LNCaP clone FGC (cell line): ENCODE results near the gene ZNF511.
"Not testable (repeated sequence)": the region's sequence is repeated elsewhere in the genome, so short reads cannot be mapped to it uniquely, and the experiment has no call there.

Experiments used
- DNase-seq: peaks from one replicate; pipeline ENCODE4 v3.0.0-alpha.2; 2011; ENCODE audit warnings: low read depth
- H3K4me3 ChIP-seq: 2 replicates; pipeline ENCODE4 v1.5.1; 2011; ENCODE audit warnings: mild to moderate bottlenecking, low read depth, low read length, control low read depth
- TF ChIP-seq, protein P1 (sequence below): IDR thresholded peaks from 2 replicates; pipeline ENCODE4 v1.5.1; 2012; ENCODE audit warnings: mild to moderate bottlenecking; ENCODE audit not compliant: control insufficient read depth, insufficient read depth; ENCODE audit errors: extremely low read depth

The ZNF511 gene

DNA sequence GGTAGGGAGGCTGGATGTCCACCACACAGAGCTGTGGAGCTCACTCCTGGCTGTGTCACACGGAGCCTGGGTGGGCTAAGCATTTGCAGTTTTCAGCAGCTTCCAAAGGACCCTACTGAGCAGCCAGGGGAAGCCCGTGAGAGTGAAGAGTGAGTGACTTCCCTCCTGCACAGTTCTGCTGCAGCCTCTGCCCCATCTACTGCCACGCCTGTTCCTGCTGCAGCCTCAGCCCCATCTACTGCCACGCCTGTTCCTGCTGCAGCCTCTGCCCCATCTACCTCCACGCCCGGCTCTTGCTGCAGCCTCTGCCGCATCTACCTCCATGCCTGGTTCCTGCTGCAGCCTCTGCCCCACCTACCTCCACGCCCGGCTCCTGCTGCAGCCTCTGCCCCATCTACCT is 44.3 kb upstream of the ZNF511 start:
- TF ChIP-seq, protein P1, sequence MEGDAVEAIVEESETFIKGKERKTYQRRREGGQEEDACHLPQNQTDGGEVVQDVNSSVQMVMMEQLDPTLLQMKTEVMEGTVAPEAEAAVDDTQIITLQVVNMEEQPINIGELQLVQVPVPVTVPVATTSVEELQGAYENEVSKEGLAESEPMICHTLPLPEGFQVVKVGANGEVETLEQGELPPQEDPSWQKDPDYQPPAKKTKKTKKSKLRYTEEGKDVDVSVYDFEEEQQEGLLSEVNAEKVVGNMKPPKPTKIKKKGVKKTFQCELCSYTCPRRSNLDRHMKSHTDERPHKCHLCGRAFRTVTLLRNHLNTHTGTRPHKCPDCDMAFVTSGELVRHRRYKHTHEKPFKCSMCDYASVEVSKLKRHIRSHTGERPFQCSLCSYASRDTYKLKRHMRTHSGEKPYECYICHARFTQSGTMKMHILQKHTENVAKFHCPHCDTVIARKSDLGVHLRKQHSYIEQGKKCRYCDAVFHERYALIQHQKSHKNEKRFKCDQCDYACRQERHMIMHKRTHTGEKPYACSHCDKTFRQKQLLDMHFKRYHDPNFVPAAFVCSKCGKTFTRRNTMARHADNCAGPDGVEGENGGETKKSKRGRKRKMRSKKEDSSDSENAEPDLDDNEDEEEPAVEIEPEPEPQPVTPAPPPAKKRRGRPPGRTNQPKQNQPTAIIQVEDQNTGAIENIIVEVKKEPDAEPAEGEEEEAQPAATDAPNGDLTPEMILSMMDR, result no peak
- no peak overlapping the region for H3K4me3 ChIP-seq
- no peak for DNase-seq

DNA sequence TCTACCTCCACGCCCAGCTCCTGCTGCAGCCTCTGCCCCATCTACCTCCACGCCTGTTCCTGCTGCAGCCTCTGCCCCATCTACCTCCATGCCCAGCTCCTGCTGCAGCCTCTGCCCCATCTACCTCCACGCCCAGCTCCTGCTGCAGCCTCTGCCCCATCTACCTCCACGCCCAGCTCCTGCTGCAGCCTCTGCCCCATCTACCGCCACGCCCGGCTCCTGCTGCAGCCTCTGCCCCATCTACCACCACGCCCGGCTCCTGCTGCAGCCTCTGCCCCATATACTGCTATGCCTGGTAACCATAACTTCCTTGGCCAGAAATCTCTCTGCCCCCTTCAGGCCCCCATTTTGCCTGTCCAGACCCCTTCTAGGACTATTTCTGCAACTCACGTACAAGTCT is 43.7 kb upstream of the ZNF511 start:
- not testable (repeated sequence) for H3K4me3 ChIP-seq, DNase-seq

DNA sequence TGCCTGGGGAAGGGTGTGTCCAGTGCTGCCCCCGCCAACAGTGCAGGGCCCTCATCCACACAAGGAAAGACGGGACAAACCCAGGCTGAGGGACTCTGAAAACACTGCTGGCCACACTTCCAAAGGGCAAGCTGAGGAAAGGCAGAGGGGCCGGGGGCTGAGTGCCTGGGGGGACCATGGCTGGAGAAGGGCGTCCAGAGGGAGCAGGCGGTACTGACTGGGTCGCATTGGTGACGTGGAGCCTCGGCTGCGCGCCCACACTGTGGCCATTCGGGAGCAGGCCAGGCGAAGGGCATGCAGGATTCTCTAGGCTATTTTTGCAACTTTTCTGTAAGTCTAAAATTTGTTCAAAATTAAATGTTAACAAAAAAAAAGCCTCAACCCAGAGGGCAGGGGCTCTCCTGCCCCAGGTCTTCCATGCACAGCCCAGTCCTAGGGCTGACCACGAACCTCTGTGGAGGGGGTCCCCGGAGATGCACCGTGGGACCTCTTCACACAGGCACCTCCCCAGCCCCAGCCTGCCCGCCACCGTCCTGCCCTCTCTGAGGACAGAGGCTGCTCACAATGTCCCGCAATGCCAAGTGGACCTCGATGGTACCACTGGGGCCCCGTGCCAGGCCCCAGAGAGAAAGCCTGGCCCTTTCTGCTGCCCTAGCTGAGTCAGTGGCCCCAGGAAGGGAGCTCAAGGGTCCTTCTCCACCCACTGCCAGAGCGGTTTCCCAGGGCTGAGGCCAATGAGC is 42.5 kb upstream of the ZNF511 start:
- no peak overlapping the region for H3K4me3 ChIP-seq
- DNase-seq, result no peak
- TF ChIP-seq, protein P1, result no peak

DNA sequence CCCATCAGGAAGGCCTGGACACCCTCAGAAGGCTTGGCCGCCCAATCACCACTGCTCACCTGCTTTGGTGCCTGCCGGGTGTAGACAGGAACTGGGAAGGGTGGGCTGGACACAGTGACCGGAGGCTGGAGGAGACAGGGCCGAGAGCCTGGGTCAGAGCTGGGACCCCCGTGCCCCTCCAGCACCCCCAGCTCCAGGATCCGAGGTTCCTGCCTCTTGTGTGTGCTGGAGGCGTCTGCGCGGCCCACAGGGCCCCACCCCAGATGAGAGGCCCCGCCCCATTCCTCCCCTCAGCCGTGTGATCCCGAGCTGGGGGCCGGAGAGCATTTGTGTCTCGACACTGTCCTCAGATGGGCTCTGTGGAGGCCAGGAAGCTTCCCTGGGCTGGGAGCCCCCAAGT is 41.4 kb upstream of the ZNF511 start:
- no peak overlapping the region for H3K4me3 ChIP-seq
- DNase-seq, result no peak
- TF ChIP-seq, protein P1, result no peak

DNA sequence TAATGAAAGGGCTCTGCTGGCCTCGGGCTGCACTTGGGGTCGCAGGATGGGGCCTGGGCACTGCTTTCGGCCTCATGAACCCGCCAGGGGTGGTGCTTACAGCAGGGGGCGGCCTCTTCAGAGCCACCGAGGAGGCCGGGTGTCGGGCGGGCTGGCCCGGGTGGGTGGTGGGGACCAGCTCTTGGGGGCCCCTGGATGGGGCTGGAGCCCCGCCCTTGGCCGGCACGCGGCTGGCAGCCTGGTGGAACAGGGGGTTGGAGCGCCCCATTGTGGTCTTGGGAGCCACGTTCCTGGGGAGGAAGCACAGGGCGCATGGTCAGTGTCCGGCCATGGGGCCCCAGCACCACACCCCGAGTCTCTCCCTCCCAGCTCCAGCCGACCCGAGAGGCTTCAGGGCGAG is 40.9 kb upstream of the ZNF511 start:
- DNase-seq, result no peak
- TF ChIP-seq, protein P1, result no peak
- H3K4me3 ChIP-seq, result no peak overlapping the region

DNA sequence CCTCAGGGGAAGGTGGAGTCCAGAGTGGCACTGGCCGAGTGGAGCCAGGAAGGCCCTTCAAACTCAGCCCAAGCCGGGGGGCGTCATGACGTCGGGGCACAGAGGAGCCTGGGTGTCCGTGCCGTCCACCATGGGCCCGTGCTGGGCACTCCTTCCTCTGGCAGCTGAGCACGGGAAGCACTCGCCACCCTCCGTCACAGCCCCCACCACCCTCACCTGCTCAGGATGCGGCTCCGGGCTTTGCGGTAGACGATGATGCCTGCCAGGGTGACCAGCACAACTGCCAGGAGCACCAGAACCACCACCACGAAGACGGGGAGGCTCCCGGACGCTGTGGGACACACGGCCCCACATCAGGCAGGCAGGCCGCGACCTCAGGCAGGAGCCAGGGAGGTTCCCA is 40.2 kb upstream of the ZNF511 start:
- DNase-seq, result no peak
- H3K4me3 ChIP-seq, result no peak overlapping the region
- TF ChIP-seq, protein P1, result no peak

DNA sequence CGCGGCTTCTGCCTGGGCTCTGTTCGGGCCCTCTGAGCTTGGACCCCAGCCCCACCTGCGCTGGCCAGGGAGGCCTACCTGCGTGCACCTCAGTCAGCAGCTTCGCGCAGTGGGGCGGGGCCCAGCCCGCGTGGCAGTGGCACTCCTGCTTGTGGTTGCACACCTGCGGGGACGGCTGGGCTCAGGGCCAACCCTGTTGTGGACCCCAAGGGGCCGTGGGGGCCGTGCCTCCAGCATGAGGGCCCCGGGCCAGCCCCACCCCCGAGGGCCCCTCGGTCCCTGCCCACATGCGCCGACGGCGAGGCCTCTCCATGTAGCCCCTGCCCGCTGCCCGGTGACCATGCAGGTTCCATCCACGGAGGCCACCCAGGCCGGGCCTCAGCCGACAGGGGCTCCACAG is 39.3 kb upstream of the ZNF511 start:
- TF ChIP-seq, protein P1, result no peak
- H3K4me3 ChIP-seq, result no peak overlapping the region
- no peak for DNase-seq
